Measurements from ENCODE around the gene RASAL1. TPM values are rescaled to one million over a fixed set of nuclear protein-coding genes. Genes with fewer than 3 reads are reported as not detected.
"Not testable (repeated sequence)": the region's sequence is repeated elsewhere in the genome, so short reads cannot be mapped to it uniquely, and the experiment has no call there.

RASAL1 gene
- total RNA-seq, 1 donor from 2014 or later, result 0.14 TPM

DNA sequence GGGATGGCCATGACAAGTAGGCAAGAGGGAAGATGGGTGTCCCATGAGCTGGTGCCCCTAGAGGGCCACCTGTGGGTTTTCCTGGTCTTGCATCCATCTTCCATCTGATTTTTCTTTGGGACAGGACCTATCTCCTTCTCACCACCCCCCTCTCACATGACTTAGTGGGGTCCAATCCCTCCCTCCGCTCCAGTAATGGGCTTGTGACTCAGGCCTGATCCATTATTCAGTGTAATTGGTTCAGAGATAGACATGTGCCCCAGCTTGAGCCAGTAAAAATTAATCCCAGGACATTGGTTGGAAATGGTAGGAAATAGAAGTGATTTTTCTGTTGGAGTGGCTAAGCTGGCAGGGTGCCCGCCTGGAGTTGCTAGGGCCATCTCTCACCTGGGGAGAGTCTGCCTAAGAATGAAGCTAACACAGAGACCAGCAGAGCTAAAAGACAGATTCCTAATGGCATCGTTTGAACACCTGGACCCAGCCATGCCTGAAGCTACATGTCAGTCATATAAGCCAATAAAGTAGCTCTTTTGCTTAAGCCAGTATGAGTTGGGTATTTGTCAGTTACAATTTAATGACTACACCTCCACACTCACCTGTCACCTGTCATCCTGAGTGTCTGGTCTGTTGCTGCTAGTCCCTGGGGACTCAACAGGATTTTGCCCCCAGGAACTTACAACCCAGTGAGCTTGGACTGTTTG, 14.7 kb downstream of the RASAL1 start:
- intact Hi-C loops (cut with micrococcal nuclease), result no loop called here

- intact Hi-C loops (cut with micrococcal nuclease), result no loop called here
These were observed 15.4 kb downstream of the RASAL1 start for GRCh38 chr12:113119980-113120669.

DNA sequence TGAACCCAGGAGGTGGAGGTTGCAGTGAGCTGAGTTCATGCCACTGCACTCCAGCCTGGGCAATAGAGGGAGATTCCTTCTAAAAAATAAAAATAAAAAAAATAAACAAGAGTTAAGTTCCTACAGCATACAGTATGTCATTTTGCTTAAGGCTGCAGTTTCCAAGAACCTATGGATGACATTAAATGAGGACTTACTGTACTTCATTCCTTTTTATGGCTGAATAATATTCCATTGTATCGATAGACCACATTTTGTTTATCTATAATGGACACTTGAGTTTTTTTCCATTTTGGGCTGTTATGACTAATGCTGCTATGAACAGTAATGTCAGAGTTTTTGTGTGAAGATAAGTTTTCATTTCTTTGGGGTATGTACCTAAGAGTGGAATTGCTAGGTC, 17.4 kb downstream of the RASAL1 start:
- intact Hi-C loops (cut with micrococcal nuclease), result no loop called here

DNA sequence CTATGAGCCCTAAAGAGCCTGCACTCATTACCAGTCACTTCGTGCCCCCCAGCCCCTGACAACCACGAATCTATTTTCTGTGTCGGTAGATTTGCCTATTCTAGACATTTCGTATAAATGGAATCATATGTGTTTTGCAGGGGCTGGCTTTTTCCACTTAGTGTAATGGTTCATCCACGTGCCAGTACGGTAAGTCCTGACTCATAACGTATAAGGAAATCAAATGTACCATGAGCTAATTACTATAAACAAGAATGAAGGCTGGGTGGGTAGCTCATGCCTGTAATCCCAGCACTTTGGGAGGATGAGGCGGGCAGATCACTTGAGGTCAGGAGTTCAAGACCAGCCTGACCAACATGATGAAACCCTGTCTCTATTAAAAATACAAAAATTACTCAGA, 17.9 kb downstream of the RASAL1 start:
- intact Hi-C loops (cut with micrococcal nuclease), result not testable (repeated sequence)

DNA sequence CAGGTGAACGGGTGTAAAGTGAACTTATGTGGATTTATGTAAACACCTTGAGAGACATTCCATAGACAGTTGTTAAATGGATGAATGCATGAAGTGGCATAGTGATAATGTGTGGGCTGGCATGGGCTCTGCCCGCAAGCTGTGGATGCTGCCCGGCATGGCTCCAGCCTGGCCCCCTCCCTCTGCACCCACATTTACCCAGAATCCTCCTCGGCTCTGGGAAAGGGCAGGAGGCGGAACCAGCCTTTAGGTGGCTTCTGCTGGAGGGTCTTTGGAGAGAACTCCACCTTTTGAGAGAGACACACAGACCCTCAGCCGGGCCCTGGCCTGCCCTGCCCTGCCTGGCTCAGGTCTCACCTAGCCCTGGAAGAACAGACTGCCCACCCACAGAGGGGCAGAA, 18.7 kb downstream of the RASAL1 start:
- intact Hi-C loops (cut with micrococcal nuclease), result no loop called here

DNA sequence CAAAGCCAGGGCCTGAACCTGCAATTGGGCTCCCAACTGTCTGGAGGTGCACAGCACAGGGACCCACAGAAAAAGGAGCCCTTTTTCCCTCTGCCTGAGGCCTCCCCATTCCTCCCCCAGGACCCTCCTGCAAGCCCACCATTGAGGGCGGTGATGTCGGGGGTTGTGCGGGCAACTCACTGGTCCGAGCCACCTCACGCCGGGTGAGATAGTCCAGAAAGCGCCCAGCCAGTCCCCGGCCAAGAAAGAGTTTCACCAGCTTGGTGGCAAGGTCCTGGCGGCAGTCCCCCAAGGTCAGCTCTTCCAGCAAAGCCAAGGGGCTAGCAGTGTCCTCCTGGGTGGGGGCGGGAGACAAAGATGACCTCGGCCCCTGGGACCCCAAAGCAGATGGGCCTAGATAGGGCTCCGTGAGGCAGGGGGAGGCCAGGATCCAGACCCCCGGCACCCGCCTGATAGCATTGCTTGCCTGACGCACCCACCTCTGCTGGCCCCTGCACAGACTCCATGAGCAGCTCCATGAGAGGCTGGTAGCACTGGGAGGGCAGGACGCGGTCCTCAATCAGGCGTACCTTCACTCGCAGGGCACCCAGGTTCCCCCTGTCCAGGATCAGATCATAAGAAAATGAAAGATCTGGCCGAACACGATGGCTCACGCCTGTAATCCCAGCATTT, 20.0 kb downstream of the RASAL1 start:
- intact Hi-C loops (cut with micrococcal nuclease), result no loop called here

DNA sequence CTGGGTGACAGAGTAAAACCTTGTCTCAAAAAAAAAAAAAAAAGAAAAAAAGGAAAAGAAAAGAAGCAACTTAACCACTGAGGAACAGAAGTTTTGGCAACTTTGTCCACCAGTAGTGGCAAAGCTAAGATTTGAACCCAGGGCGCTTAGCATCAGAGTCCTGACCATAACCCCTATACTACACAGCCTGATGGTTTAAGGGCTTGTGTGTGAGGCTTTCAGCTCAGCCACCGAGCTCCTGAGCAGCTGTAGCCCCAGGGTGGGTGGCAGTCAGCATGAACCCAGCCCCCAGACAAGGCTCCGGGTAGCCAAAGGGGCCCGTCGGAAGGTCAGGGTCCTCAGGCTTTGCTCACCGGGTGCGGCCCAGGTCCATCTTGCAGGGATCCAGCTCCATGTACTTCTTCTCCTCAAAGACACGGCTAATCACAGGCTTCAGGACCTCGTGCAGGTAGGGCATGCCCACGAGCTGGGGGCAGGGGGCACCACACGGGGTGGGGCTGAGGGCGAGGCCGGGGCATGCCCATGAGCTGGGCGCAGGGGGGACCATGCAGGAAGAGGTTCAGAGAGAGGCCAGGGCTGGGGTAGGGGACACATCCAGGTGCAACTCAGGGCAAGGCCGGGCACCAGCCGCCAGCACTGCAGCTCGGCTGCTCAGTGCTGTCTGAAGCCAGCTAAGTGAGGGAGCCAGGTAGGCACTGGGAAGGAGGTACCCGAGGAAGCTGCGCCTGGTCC, 20.9 kb downstream of the RASAL1 start:
- intact Hi-C loops (cut with micrococcal nuclease), result no loop called here

DNA sequence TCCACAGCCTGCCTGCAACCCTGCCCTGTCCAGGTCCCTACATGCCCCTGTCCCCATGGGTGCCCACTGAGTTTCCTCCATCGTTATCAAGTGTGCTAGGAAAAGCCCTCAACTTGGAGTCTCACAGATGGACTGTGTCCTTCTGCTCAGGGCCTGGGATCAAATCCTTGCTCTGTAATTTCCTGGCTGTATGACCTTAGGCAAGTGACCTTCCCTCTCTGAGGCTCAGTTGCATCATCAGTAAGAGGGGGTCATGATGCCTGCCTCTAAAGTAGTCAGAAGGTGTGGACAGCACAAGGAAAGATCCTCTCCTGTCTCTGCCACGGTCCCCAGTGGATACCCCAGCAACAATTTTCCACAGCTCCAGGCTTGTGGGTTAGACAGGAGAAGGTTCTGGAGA, 22.2 kb downstream of the RASAL1 start:
- intact Hi-C loops (cut with micrococcal nuclease), result no loop called here

DNA sequence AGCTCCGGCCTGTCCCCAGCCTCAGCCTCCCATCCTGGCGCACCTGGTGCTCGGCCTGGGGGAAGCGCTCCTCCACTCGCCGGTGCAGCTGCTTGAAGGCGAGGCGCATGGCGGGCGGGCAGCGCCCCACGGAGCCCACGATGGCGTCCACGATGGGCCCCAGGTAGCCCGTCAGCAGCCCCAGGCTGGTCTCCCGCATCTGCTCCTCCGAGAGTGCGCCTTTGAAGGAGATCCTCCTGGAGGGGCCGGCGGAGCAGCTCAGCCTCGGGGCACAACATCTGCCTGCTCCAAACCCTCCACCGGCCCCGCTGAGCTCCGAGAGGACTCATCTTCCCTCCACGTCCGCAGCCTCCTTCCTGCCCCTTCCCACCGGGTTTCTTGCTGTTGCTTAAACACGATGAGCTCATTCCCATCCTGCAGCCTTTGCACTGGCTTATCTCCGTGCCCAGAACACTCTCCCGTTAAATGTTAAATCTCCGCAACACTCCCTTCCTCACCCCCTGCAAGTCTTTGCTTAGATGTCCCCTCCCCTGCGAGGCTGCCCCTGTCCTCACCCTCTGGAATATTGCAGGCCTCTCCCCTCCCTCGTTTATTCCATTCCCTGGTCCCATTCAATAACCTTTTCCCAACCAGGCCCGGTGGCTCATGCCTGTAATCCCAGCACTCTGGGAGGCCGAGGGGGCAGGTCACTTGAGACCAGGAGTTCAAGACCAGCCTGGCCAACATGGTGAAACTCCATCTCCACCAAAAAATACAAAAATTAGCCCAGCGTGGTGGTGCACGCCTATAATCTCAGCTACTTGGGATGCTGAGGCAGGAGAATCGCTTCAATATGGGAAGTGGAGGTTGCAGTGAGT, 23.3 kb downstream of the RASAL1 start:
- intact Hi-C loops (cut with micrococcal nuclease), result no loop called here

GRCh38 chr12:113111247-113111646, 24.3 kb downstream of the RASAL1 start:
- intact Hi-C loops (cut with micrococcal nuclease), result no loop called here

- intact Hi-C loops (cut with micrococcal nuclease), result no loop called here
These were observed 25.5 kb downstream of the RASAL1 start for GRCh38 chr12:113109872-113110599.

GRCh38 chr12:113109360-113109759, 26.2 kb downstream of the RASAL1 start:
- intact Hi-C loops (cut with micrococcal nuclease), result no loop called here

DNA sequence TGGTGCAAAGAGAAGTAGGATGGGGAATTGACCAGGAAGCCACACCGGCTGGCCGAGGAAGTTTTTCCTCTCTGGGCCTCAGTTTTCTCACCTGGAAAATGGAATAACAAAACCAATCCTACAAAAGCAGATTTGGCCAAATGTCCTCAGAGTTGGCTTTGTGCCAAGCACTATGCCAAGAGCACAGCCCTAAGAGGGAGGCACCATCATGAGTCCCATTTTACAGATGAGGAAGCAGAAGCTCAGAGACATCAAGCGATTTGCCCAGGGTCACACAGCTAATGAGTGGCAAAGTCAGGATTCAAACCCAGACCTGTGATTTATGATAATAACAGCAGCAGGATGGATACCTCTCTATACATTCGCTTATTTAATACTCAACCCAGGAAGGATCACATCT, 27.3 kb downstream of the RASAL1 start:
- intact Hi-C loops (cut with micrococcal nuclease), result no loop called here

GRCh38 chr12:113106361-113106760, 29.2 kb downstream of the RASAL1 start:
- intact Hi-C loops (cut with micrococcal nuclease), result no loop called here

DNA sequence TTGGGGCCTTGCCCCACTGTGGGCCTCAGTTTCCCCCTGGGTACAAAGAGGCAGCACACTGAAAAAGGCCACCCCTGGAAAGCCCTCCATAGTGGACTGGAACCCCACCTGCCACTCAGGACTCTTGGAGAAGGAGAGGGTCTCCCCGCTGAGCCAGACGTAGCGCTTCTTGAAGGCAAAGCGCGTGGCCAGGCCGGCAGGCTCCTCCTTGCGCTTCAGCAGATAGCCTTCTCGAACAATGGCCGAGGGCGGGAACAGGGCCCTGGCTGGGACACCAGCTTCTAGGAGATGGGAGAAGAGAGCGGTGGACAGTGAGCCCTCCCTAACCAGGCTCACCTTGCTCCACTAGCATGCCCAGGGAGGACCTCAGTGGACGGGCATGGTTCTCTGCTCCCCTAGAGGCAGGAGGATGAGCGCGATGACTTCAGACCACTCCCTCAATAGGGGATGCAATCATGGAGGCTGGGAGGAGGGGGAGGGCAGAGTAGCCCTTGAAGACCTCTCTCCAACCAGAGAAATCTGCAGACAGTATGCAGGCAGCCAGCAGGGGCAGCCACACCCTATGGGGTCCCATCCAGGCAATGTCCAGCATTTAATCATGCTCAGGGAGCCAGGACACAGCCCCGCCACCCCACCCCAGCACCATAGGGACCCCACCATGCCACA, 29.8 kb downstream of the RASAL1 start:
- intact Hi-C loops (cut with micrococcal nuclease), result no loop called here

GRCh38 chr12:113104953-113105510, 30.5 kb downstream of the RASAL1 start:
- intact Hi-C loops (cut with micrococcal nuclease), result no loop called here

GRCh38 chr12:113103756-113104450, 31.7 kb downstream of the RASAL1 start:
- intact Hi-C loops (cut with micrococcal nuclease), result no loop called here

DNA sequence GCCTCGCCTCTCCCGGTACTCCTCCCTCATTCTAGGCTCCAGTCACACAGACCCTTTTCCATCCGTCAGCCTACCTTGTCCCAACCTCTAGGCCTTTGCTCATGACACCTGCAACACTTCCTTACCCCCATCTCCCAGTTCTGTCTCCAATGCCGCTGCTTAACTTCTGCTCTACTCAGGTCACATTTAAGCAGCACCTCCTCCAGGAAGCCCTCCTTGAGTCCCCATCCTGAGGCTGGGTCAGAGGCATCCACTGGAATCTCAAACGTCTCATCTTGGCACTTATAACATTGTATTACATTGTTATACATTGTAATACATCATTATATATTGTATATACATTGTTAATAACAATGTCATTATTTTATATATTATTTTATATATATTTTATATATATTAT, 32.8 kb downstream of the RASAL1 start:
- intact Hi-C loops (cut with micrococcal nuclease), result no loop called here

GRCh38 chr12:113101751-113102150, 33.8 kb downstream of the RASAL1 start:
- intact Hi-C loops (cut with micrococcal nuclease), result no loop called here

Measured in T-helper 2 cell treated with Interferon-gamma antibody and Interleukin-4, amounts not matched to agents 100 ng/mL and 5 ng/mL, for 36 hours (primary cell).